Loucy (cell line): ENCODE data around the gene S1PR5.
"Not testable (repeated sequence)": the region's sequence is repeated elsewhere in the genome, so short reads cannot be mapped to it uniquely, and the experiment has no call there.

ENCODE experiments used
- H2AFZ ChIP-seq: fragments of 200-600 bp; sonication (generic); 2 replicates; pipeline ENCODE4 v1.6.0; 2016; ENCODE audit warnings: antibody characterized with exemption, mild to moderate bottlenecking, low read length, moderate library complexity
- H3F3A ChIP-seq: fragments of 200-600 bp; 2 replicates; pipeline ENCODE4 v1.6.0; 2016; ENCODE audit warnings: antibody characterized with exemption, low read depth, mild to moderate bottlenecking
- H3K27me3 ChIP-seq: fragments of 200-600 bp; sonication (generic); 2 replicates; pipeline ENCODE4 v1.6.1; 2014; ENCODE audit warnings: low read length, mild to moderate bottlenecking; ENCODE audit not compliant: insufficient read depth, poor library complexity, severe bottlenecking
- H3K36me3 ChIP-seq: fragments of 200-600 bp; sonication (generic); 2 replicates; pipeline ENCODE4 v1.6.1; 2016; ENCODE audit warnings: low read length; ENCODE audit not compliant: insufficient read depth
- H3K4me1 ChIP-seq: fragments of 200-600 bp; sonication (generic); 2 replicates; pipeline ENCODE4 v1.5.1; 2014; ENCODE audit warnings: low read length, mild to moderate bottlenecking; ENCODE audit not compliant: insufficient read depth, poor library complexity, severe bottlenecking
- H3K4me2 ChIP-seq: fragments of 200-600 bp; sonication (generic); 2 replicates; pipeline ENCODE4 v1.6.0; 2014; ENCODE audit warnings: antibody characterized with exemption, low read length, low read depth, mild to moderate bottlenecking; ENCODE audit not compliant: poor library complexity, severe bottlenecking
- H3K4me3 ChIP-seq: fragments of 200-600 bp; sonication (generic); 2 replicates; pipeline ENCODE4 v1.5.1; 2014; ENCODE audit warnings: low read length, mild to moderate bottlenecking, mixed read lengths; ENCODE audit not compliant: poor library complexity, severe bottlenecking
- H3K79me2 ChIP-seq: fragments of 200-600 bp; sonication (generic); 2 replicates; pipeline ENCODE4 v1.6.1; 2014; ENCODE audit warnings: low read length; ENCODE audit not compliant: insufficient read depth
- H3K9ac ChIP-seq: fragments of 200-600 bp; sonication (generic); 2 replicates; pipeline ENCODE4 v1.6.0; 2014; ENCODE audit warnings: mild to moderate bottlenecking, low read depth, low read length, moderate library complexity; ENCODE audit not compliant: poor library complexity, severe bottlenecking
- H3K9me2 ChIP-seq: fragments of 200-600 bp; sonication (generic); replicated peaks from 2 replicates; pipeline ENCODE4 v1.6.1; 2016; ENCODE audit warnings: low read depth, low read length, mixed read lengths
- H3K9me3 ChIP-seq: fragments of 200-600 bp; sonication (generic); 2 replicates; pipeline ENCODE4 v1.6.1; 2014; ENCODE audit warnings: mild to moderate bottlenecking, antibody characterized with exemption, low read length, low read depth; ENCODE audit not compliant: insufficient read depth
- H4K20me1 ChIP-seq: fragments of 200-600 bp; sonication (generic); 2 replicates; pipeline ENCODE4 v1.6.0; 2014; ENCODE audit warnings: antibody characterized with exemption, low read length, mild to moderate bottlenecking; ENCODE audit not compliant: insufficient read depth, poor library complexity, severe bottlenecking
- CTCF ChIP-seq: fragments of 200-600 bp; sonication (generic); conservative IDR thresholded peaks from 2 replicates; pipeline ENCODE4 v1.5.1; 2014; ENCODE audit warnings: mild to moderate bottlenecking, antibody characterized with exemption, low read length
- EZH2phosphoT487 ChIP-seq: fragments of 200-600 bp; IDR thresholded peaks from 2 replicates; pipeline ENCODE4 v1.6.1; 2018; ENCODE audit warnings: antibody characterized with exemption, mild to moderate bottlenecking, moderate library complexity, borderline replicate concordance

The S1PR5 gene

GRCh38 chr19:10535613-10536012 lies 18.4 kb upstream of the S1PR5 start:
- Histone ChIP-seq H3K9me2 (no peaks in the 10 kb centered on the region), H3K4me2 (no peak overlapping the region), H3K9me3 (no peaks in the 10 kb centered on the region), H3K4me3 (no peak overlapping the region), H2AFZ (no peak overlapping the region; the same call in 1 of the 2 replicates), H3F3A (no peaks in the 10 kb centered on the region), H3K4me1 (no peaks in the 10 kb centered on the region), H3K9ac (no peak overlapping the region), H3K27me3 (no peaks in the 10 kb centered on the region), H3K79me2 (no peaks in the 10 kb centered on the region), H3K36me3 (no peaks in the 10 kb centered on the region), H4K20me1 (no peaks in the 10 kb centered on the region)
- TF ChIP-seq CTCF (no peak), EZH2phosphoT487 (no peak)

- H3K9ac ChIP-seq: no peak overlapping the region
- H2AFZ ChIP-seq: no peak overlapping the region
- TF ChIP-seq EZH2phosphoT487: no peak
- TF ChIP-seq CTCF: no peak
Observed at GRCh38 chr19:10533646-10534386, 16.6 kb upstream of the S1PR5 start.

GRCh38 chr19:10532457-10532856 lies 15.2 kb upstream of the S1PR5 start:
- Histone ChIP-seq H3K4me3 (no peak overlapping the region), H3K79me2 (no peaks in the 10 kb centered on the region), H3K9me2 (no peaks in the 10 kb centered on the region), H4K20me1 (no peaks in the 10 kb centered on the region), H2AFZ (no peak overlapping the region), H3F3A (no peaks in the 10 kb centered on the region), H3K4me2 (no peak overlapping the region), H3K27me3 (no peaks in the 10 kb centered on the region), H3K9me3 (no peaks in the 10 kb centered on the region), H3K4me1 (no peaks in the 10 kb centered on the region), H3K36me3 (no peaks in the 10 kb centered on the region), H3K9ac (no peak overlapping the region)
- TF ChIP-seq CTCF (no peak), EZH2phosphoT487 (no peak)

More at GRCh38 chr19:10533646-10534386, 16.6 kb upstream of the S1PR5 start:
- Histone ChIP-seq H3K36me3 (no peaks in the 10 kb centered on the region), H3F3A (no peaks in the 10 kb centered on the region), H4K20me1 (no peaks in the 10 kb centered on the region), H3K4me3 (no peak overlapping the region), H3K79me2 (no peaks in the 10 kb centered on the region), H3K9me2 (no peaks in the 10 kb centered on the region), H3K4me2 (no peak overlapping the region), H3K27me3 (no peaks in the 10 kb centered on the region), H3K9me3 (no peaks in the 10 kb centered on the region), H3K4me1 (no peaks in the 10 kb centered on the region)

GRCh38 chr19:10526887-10527286 lies 9.6 kb upstream of the S1PR5 start:
- H2AFZ ChIP-seq, H4K20me1 ChIP-seq, H3K9me2 ChIP-seq, H3F3A ChIP-seq, H3K4me3 ChIP-seq, H3K4me1 ChIP-seq, H3K9me3 ChIP-seq, H3K36me3 ChIP-seq, H3K79me2 ChIP-seq, H3K27me3 ChIP-seq, H3K4me2 ChIP-seq, H3K9ac ChIP-seq: not testable (repeated sequence)
